HL-60 (cell line): ENCODE results near the gene EHBP1.

Source experiments
- DNase-seq, 2 experiments: peaks; one replicate each; pipeline ENCODE4 v3.0.0-alpha.2; 2010 to 2020; ENCODE audit warnings: low read depth in 1 of 2, low spot score in 1 of 2
- H3K27ac ChIP-seq: fragments of 250-450 bp; sonication (Bioruptor Pico); replicated peaks from 2 replicates; pipeline ENCODE4 v1.5.1; 2020; ENCODE audit warnings: mild to moderate bottlenecking, moderate library complexity
- H3K27me3 ChIP-seq: fragments of 250-450 bp; sonication (Bioruptor Pico); 2 replicates; pipeline ENCODE4 v1.5.1; 2021; ENCODE audit warnings: mild to moderate bottlenecking, moderate library complexity; ENCODE audit not compliant: insufficient read depth, poor library complexity, severe bottlenecking
- H3K4me3 ChIP-seq: replicated peaks from 2 replicates; pipeline ENCODE4 v1.5.1; 2011; ENCODE audit warnings: mild to moderate bottlenecking, control low read depth, low read length; ENCODE audit not compliant: insufficient read depth
- CTCF ChIP-seq: IDR thresholded peaks from one replicate; pipeline ENCODE4 v1.5.1; 2011; ENCODE audit warnings: low read length, control low read depth, inconsistent platforms; ENCODE audit not compliant: insufficient read depth
- GABPA ChIP-seq: IDR thresholded peaks from 2 replicates; pipeline ENCODE4 v1.6.1; 2012; ENCODE audit warnings: low read depth
- POLR2AphosphoS5 ChIP-seq: IDR thresholded peaks from 2 replicates; pipeline ENCODE4 v1.6.1; 2012; ENCODE audit warnings: low read depth
- REST ChIP-seq: IDR thresholded peaks from 2 replicates; pipeline ENCODE4 v1.6.1; 2012; ENCODE audit warnings: low read depth; ENCODE audit not compliant: insufficient replicate concordance
- SPI1 ChIP-seq: IDR thresholded peaks from 2 replicates; pipeline ENCODE4 v1.6.1; 2012; ENCODE audit warnings: low read depth, mild to moderate bottlenecking, borderline replicate concordance

EHBP1 gene

GRCh38 chr2:63023444-63023843 is 317.9 kb downstream of the EHBP1 start:
- Histone ChIP-seq H3K27me3 (no peaks in the 10 kb centered on the region), H3K4me3 (no peak overlapping the region), H3K27ac (no peak overlapping the region)
- TF ChIP-seq GABPA (no peak), REST (no peak), SPI1 (no peak), POLR2AphosphoS5 (no peak), CTCF (no peak)
- peak; percentile 7 to 22 for DNase-seq

GRCh38 chr2:63027220-63027619 is 321.7 kb downstream of the EHBP1 start:
- H3K27ac ChIP-seq, result no peak overlapping the region
- TF ChIP-seq CTCF (no peak), POLR2AphosphoS5 (no peak), GABPA (no peak), SPI1 (no peak)
- no peak overlapping the region for H3K4me3 ChIP-seq
- H3K27me3 ChIP-seq, result no peaks in the 10 kb centered on the region
- no peak for DNase-seq

- Histone ChIP-seq H3K27ac (no peak overlapping the region), H3K27me3 (no peaks in the 10 kb centered on the region), H3K4me3 (no peak overlapping the region)
- DNase-seq, result no peak
- no peak for TF ChIP-seq REST
- TF ChIP-seq CTCF, result no peak
- no peak for TF ChIP-seq SPI1
- no peak for TF ChIP-seq GABPA
- no peak for TF ChIP-seq POLR2AphosphoS5
These were observed 323.5 kb downstream of the EHBP1 start for GRCh38 chr2:63029058-63029457.

GRCh38 chr2:63034526-63034925 is 329.0 kb downstream of the EHBP1 start:
- Histone ChIP-seq H3K27me3 (no peaks in the 10 kb centered on the region), H3K27ac (no peak overlapping the region), H3K4me3 (no peak overlapping the region)
- no peak for DNase-seq
- TF ChIP-seq POLR2AphosphoS5, result no peak
- TF ChIP-seq CTCF, result no peak
- no peak for TF ChIP-seq SPI1
